ENCODE data around the gene ENTPD1. TPM values are rescaled to one million over a fixed set of nuclear protein-coding genes. Genes with fewer than 3 reads are reported as not detected.
"Not testable (repeated sequence)": the region's sequence is repeated elsewhere in the genome, so short reads cannot be mapped to it uniquely, and the experiment has no call there.

Gene ENTPD1
- total and polyA plus RNA-seq, 2 experiments from 2014 or later = 1.5 to 8.9 TPM

DNA sequence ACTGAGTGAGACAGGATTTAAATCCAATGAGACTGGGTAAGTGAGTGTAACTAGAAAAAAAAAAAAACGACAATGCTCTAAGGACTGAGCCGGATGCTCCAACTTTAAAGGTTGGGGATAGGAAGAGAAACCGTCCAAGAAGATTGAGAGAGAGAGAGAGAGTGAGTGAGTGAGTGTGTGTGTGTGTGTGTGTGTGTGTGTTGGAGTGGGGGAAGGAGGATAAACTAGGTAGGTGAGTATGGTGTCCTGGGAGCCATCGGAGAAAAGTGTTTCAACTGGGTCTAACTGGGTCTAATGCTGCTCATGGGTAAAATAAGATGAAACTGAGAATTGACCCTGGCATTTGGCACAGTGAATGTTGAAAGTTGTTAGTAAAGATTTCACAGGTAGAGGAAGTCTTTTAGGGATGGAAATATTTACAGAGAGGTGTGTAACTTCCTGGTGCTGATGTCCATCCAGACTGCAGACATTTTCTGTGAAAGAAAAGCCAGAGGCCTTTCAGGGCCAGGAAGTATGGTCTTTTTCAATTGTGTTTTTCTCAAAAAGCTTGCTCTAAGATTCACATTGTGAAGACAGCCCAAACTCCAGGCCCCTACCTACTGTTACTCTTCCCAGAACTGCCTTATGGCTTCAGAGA is 14.2 kb downstream of the ENTPD1 start:
- H3K4me1 ChIP-seq (ENCODE audit: insufficient read depth) = no peaks in the 10 kb centered on the region
- H3K4me2 ChIP-seq = no peak overlapping the region
- DNase-seq (ENCODE audit: low spot score) = no peak
- H3K4me3 ChIP-seq = no peak overlapping the region
- H2AFZ ChIP-seq = no peak overlapping the region
- no peaks in the 10 kb centered on the region for H4K20me1 ChIP-seq (ENCODE audit: insufficient read depth, poor library complexity, severe bottlenecking)
- TF ChIP-seq, protein P1, sequence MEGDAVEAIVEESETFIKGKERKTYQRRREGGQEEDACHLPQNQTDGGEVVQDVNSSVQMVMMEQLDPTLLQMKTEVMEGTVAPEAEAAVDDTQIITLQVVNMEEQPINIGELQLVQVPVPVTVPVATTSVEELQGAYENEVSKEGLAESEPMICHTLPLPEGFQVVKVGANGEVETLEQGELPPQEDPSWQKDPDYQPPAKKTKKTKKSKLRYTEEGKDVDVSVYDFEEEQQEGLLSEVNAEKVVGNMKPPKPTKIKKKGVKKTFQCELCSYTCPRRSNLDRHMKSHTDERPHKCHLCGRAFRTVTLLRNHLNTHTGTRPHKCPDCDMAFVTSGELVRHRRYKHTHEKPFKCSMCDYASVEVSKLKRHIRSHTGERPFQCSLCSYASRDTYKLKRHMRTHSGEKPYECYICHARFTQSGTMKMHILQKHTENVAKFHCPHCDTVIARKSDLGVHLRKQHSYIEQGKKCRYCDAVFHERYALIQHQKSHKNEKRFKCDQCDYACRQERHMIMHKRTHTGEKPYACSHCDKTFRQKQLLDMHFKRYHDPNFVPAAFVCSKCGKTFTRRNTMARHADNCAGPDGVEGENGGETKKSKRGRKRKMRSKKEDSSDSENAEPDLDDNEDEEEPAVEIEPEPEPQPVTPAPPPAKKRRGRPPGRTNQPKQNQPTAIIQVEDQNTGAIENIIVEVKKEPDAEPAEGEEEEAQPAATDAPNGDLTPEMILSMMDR (IDR thresholded peaks at IDR 0.05; ENCODE audit: poor library complexity) = no peak
- TF ChIP-seq EZH2 (IDR thresholded peaks at IDR 0.05; ENCODE audit: borderline replicate concordance) (no peak), EZH2phosphoT487 (IDR thresholded peaks at IDR 0.05; ENCODE audit: low read depth, severe bottlenecking, unreplicated experiment) (no peak)
- no peaks in the 10 kb centered on the region for H3K36me3 ChIP-seq (replicated peaks; ENCODE audit: insufficient read depth, low read depth)
- no peaks in the 10 kb centered on the region for H3K27me3 ChIP-seq
- H3K27ac ChIP-seq = no peak overlapping the region
- H3K79me2 ChIP-seq = no peaks in the 10 kb centered on the region
- no peaks in the 10 kb centered on the region for H3K9me3 ChIP-seq (ENCODE audit: low read depth)
- H3K9me2 ChIP-seq (replicated peaks; ENCODE audit: insufficient read depth) = no peaks in the 10 kb centered on the region
- 93% methylated on average over 4 of the region's 4 CpGs for WGBS (ENCODE audit: low lambda C conversion rate, missing lambda C conversion rate)

DNA sequence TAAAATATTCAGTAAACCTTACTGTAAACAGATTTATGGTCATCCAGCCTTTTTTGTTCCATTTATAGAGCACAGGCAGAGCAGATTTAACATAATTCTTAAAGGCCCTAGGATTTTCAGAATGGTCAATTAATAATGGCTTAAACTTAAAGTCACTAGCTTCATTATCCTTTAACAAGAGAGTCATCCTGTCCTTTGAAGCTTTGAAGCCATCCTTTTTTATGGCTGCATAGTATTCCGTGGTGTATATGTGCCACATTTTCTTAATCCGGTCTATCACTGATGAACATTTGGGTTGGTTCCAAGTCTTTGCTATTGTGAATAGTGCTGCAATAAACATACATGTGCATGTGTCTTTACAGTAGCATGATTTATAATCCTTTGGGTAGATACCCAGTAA is 17.5 kb downstream of the ENTPD1 start:
- 50% methylated on average over 2 of the region's 2 CpGs for WGBS (ENCODE audit: low lambda C conversion rate, missing lambda C conversion rate)
- H3K4me1 ChIP-seq (ENCODE audit: insufficient read depth); H3K36me3 ChIP-seq (replicated peaks; ENCODE audit: insufficient read depth, low read depth): not testable (repeated sequence)

DNA sequence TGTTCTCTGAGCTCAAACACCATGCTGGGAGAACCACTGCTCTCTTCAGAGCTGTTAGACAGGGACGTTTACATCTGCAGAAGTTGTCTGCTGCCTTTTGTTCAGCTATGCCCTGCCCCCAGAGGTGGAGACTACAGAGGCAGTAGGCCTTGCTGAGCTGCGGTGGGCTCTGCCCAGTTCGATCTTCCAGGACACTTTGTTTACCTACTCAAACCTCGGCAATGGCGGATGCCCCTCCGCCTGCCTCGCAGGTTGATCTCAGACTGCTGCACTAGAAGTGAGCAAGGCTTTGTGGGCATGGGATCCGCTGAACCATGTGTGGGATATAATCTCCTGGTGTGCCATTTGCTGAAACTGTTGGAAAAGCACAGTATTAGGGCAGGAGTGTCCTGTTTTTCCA is 21.7 kb downstream of the ENTPD1 start:
- H3K4me3 ChIP-seq; H3K4me1 ChIP-seq (ENCODE audit: insufficient read depth); H3K4me2 ChIP-seq; H3K27me3 ChIP-seq; H3K79me2 ChIP-seq; H3K27ac ChIP-seq; H3K36me3 ChIP-seq (replicated peaks; ENCODE audit: insufficient read depth, low read depth); H2AFZ ChIP-seq; DNase-seq (ENCODE audit: low spot score); H3K9me3 ChIP-seq (ENCODE audit: low read depth); H3K9me2 ChIP-seq (replicated peaks; ENCODE audit: insufficient read depth); H4K20me1 ChIP-seq (ENCODE audit: insufficient read depth, poor library complexity, severe bottlenecking): not testable (repeated sequence)
- WGBS (ENCODE audit: low lambda C conversion rate, missing lambda C conversion rate) = 85% methylated on average over 8 of the region's 8 CpGs

More for the DNA sequence above, 17.5 kb downstream of the ENTPD1 start:
- H2AFZ ChIP-seq; H3K9me3 ChIP-seq (ENCODE audit: low read depth); H3K9me2 ChIP-seq (replicated peaks; ENCODE audit: insufficient read depth); H3K79me2 ChIP-seq; DNase-seq (ENCODE audit: low spot score); H3K4me3 ChIP-seq; H3K27ac ChIP-seq; H3K4me2 ChIP-seq; H3K27me3 ChIP-seq; H4K20me1 ChIP-seq (ENCODE audit: insufficient read depth, poor library complexity, severe bottlenecking): not testable (repeated sequence)

DNA sequence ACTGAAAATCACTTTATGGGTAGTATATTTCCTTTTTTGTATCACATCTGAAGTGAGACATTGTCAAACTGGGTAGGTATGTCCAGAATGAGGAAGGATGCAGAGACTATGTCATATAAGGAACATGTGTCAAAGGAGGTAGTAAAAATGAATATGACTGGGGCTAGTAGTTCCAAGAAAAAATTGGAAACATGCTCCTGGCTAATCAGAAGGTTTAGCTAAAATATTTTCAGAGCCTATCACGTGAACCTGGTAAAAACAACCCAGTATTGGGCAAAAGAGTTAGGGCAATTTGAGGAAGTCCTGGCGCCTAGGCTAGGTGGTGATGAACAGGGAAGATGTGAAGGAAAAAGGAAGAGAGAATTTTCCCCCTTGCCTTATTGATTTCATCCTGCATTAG is 26.4 kb downstream of the ENTPD1 start:
- Histone ChIP-seq H3K4me1 (ENCODE audit: insufficient read depth) (no peaks in the 10 kb centered on the region), H3K27me3 (no peaks in the 10 kb centered on the region), H3K27ac (no peak overlapping the region), H3K9me3 (ENCODE audit: low read depth) (no peaks in the 10 kb centered on the region), H3K4me3 (no peak overlapping the region), H4K20me1 (ENCODE audit: insufficient read depth, poor library complexity, severe bottlenecking) (no peaks in the 10 kb centered on the region), H3K79me2 (no peaks in the 10 kb centered on the region), H3K4me2 (no peak overlapping the region), H3K36me3 (replicated peaks; ENCODE audit: insufficient read depth, low read depth) (no peaks in the 10 kb centered on the region), H2AFZ (no peak overlapping the region), H3K9me2 (replicated peaks; ENCODE audit: insufficient read depth) (no peaks in the 10 kb centered on the region)
- TF ChIP-seq EZH2phosphoT487 (IDR thresholded peaks at IDR 0.05; ENCODE audit: low read depth, severe bottlenecking, unreplicated experiment) (no peak), EZH2 (IDR thresholded peaks at IDR 0.05; ENCODE audit: borderline replicate concordance) (no peak)
- TF ChIP-seq, protein P1 (IDR thresholded peaks at IDR 0.05; ENCODE audit: poor library complexity) = no peak
- 92% methylated on average over 2 of the region's 2 CpGs for WGBS (ENCODE audit: low lambda C conversion rate, missing lambda C conversion rate)
- DNase-seq (ENCODE audit: low spot score) = no peak

Measured in hepatocyte (in vitro differentiated cells).